Thoracic aorta (tissue), 2 donors: ENCODE data around the gene BTBD17. TPM values are rescaled to one million over a fixed set of nuclear protein-coding genes. Genes with fewer than 3 reads are reported as not detected.

Source experiments
- ATAC-seq: fragments of 150-250 bp; one replicate; pipeline ENCODE4 v1.8.0; 2017; ENCODE audit warnings: low read depth; ENCODE audit not compliant: insufficient number of reproducible peaks, low FRiP score
- DNase-seq: peaks from one replicate; pipeline ENCODE4 v3.0.0-alpha.2; 2020; ENCODE audit warnings: low spot score
- H3K27ac ChIP-seq, 2 donors: fragments of 200-600 bp; sonication (generic); 1 replicate in 1 of 2; 2 replicates in 1 of 2; pipeline ENCODE4 v1.5.1; 2016; ENCODE audit warnings: mild to moderate bottlenecking in 2 of 2, moderate library complexity in 2 of 2
- H3K27me3 ChIP-seq: fragments of 200-600 bp; sonication (generic); replicated peaks from 2 replicates; pipeline ENCODE4 v1.6.0; 2016; ENCODE audit warnings: mild to moderate bottlenecking; ENCODE audit not compliant: insufficient read depth
- H3K36me3 ChIP-seq: fragments of 200-600 bp; sonication (generic); one replicate; pipeline ENCODE4 v1.5.1; 2016
- H3K4me1 ChIP-seq, 2 donors: fragments of 200-600 bp; sonication (generic); 1 replicate in 1 of 2; 2 replicates in 1 of 2; pipeline versions ENCODE4 v1.5.1 to v1.6.0; 2016; ENCODE audit warnings: low read depth in 2 of 2, mild to moderate bottlenecking in 1 of 2; ENCODE audit not compliant: control insufficient read depth in 1 of 2
- H3K4me3 ChIP-seq: fragments of 200-600 bp; sonication (generic); 2 replicates; pipeline ENCODE4 v1.5.1; 2016; ENCODE audit warnings: mild to moderate bottlenecking
- H3K9me3 ChIP-seq: fragments of 200-600 bp; sonication (generic); 2 replicates; pipeline ENCODE4 v1.5.1; 2016
- CTCF ChIP-seq: fragments of 200-600 bp; sonication (generic); IDR thresholded peaks from one replicate; pipeline ENCODE4 v1.5.1; 2019; ENCODE audit warnings: antibody characterized with exemption
- total RNA-seq, 2 donors: library from RNA; depleted of rRNA; stranded (reverse); fragments of >200 nt; gene quantifications; one replicate each; pipeline versions ENCODE4 v1.1.0 to v1.2.3, GENCODE V29; 2016

Gene BTBD17
- total RNA-seq, 2 donors from 2014 or later = not detected

GRCh38 chr17:74369665-74370490, 8.2 kb upstream of the BTBD17 start:
- TF ChIP-seq CTCF = no peak
- no peak for DNase-seq
- no peak for ATAC-seq
- Histone ChIP-seq H3K27me3 (no peaks in the 10 kb centered on the region), H3K36me3 (no peaks in the 10 kb centered on the region), H3K4me1 (no peaks in the 10 kb centered on the region), H3K27ac (no peak overlapping the region), H3K9me3 (no peaks in the 10 kb centered on the region), H3K4me3 (no peak overlapping the region)

GRCh38 chr17:74369221-74369620, 7.6 kb upstream of the BTBD17 start:
- no peak for TF ChIP-seq CTCF
- Histone ChIP-seq H3K27me3 (no peaks in the 10 kb centered on the region), H3K4me1 (no peaks in the 10 kb centered on the region), H3K9me3 (no peaks in the 10 kb centered on the region), H3K4me3 (no peak overlapping the region), H3K36me3 (no peaks in the 10 kb centered on the region), H3K27ac (no peak overlapping the region)
- DNase-seq = no peak
- no peak for ATAC-seq

- Histone ChIP-seq H3K27ac (no peak overlapping the region), H3K4me3 (no peak overlapping the region), H3K9me3 (no peaks in the 10 kb centered on the region), H3K36me3 (no peaks in the 10 kb centered on the region), H3K4me1 (no peaks in the 10 kb centered on the region), H3K27me3 (no peaks in the 10 kb centered on the region)
- DNase-seq (no peak), ATAC-seq (peak; percentile 60)
- TF ChIP-seq CTCF = peak; percentile 94
Observed at GRCh38 chr17:74368341-74369081, 6.8 kb upstream of the BTBD17 start.

- H3K4me1 ChIP-seq = no peaks in the 10 kb centered on the region
- no peak for ATAC-seq
- H3K9me3 ChIP-seq = no peaks in the 10 kb centered on the region
- no peaks in the 10 kb centered on the region for H3K36me3 ChIP-seq
- H3K27me3 ChIP-seq = no peaks in the 10 kb centered on the region
- no peak for DNase-seq
- H3K27ac ChIP-seq = no peak within 1 kb of the TSS
- TF ChIP-seq CTCF = no peak
- H3K4me3 ChIP-seq = no peak within 1 kb of the TSS
Observed at GRCh38 chr17:74367206-74367605, 5.5 kb upstream of the BTBD17 start, which contains the start of gene GPR142. GPR142 (plus strand) TSS chr17:74367506; CDS start chr17:74369541, 2,035 bp downstream.

- Histone ChIP-seq H3K27me3 (peaks cover 6% of the 10 kb centered on the region), H3K4me1 (no peaks in the 10 kb centered on the region), H3K27ac (no peak overlapping the region), H3K4me3 (no peak overlapping the region), H3K9me3 (no peaks in the 10 kb centered on the region), H3K36me3 (no peaks in the 10 kb centered on the region)
- no peak for DNase-seq
- ATAC-seq = no peak
- no peak for TF ChIP-seq CTCF
Observed at GRCh38 chr17:74362810-74363498, 1.3 kb upstream of the BTBD17 start.
